Measurements from ENCODE around the gene PTX4. TPM values are rescaled to one million over a fixed set of nuclear protein-coding genes. Genes with fewer than 3 reads are reported as not detected.

Gene PTX4
- total and polyA plus RNA-seq, 2 donors from 2014 or later: not detected

- no peaks in the 10 kb centered on the region for H3K27me3 ChIP-seq (ENCODE audit: control insufficient read depth, insufficient read depth, low read length)
- H3K36me3 ChIP-seq (ENCODE audit: control insufficient read depth in 2 of 3, insufficient read depth in 3 of 3, low read length in 3 of 3): peaks cover 0 to 18% (median 12%) of the 10 kb centered on the region in 3 donors
Measured at GRCh38 chr16:1455190-1456171, 33.3 kb downstream of the PTX4 start.

GRCh38 chr16:1454561-1454960, 34.2 kb downstream of the PTX4 start:
- no peaks in the 10 kb centered on the region for H3K9me3 ChIP-seq (ENCODE audit: control insufficient read depth in 2 of 3, insufficient read depth in 1 of 3, low read length in 3 of 3)
- DNase-seq (no peak), FAIRE-seq (no peak)
- no peaks in the 10 kb centered on the region for H3K4me1 ChIP-seq (ENCODE audit: control insufficient read depth in 2 of 3, insufficient read depth in 2 of 3, low read depth in 1 of 3, low read length in 3 of 3)
- peaks cover 0 to 14% (median 12%) of the 10 kb centered on the region in 3 donors for H3K36me3 ChIP-seq (ENCODE audit: control insufficient read depth in 2 of 3, insufficient read depth in 3 of 3, low read length in 3 of 3)
- TF ChIP-seq CTCF (IDR thresholded peaks at IDR 0.05; ENCODE audit: borderline replicate concordance, extremely low read depth, insufficient read depth): no peak
- intact Hi-C loops (cut with DNase I): no loop called here
- H3K4me3 ChIP-seq (ENCODE audit: low read length in 3 of 3): no peak overlapping the region
- no peak overlapping the region for H3K9ac ChIP-seq (ENCODE audit: low read length in 3 of 3)
- H3K27me3 ChIP-seq (ENCODE audit: control insufficient read depth, insufficient read depth, low read length): no peaks in the 10 kb centered on the region
- H3K27ac ChIP-seq (ENCODE audit: low read depth in 2 of 2, low read length in 2 of 2): no peak overlapping the region

More at GRCh38 chr16:1455190-1456171, 33.3 kb downstream of the PTX4 start:
- TF ChIP-seq CTCF (IDR thresholded peaks at IDR 0.05; ENCODE audit: borderline replicate concordance, extremely low read depth, insufficient read depth): no peak
- no peaks in the 10 kb centered on the region for H3K4me1 ChIP-seq (ENCODE audit: control insufficient read depth in 2 of 3, insufficient read depth in 2 of 3, low read depth in 1 of 3, low read length in 3 of 3)
- H3K9me3 ChIP-seq (ENCODE audit: control insufficient read depth in 2 of 3, insufficient read depth in 1 of 3, low read length in 3 of 3): no peaks in the 10 kb centered on the region
- DNase-seq (no peak), FAIRE-seq (no peak)
- H3K27ac ChIP-seq (ENCODE audit: low read depth in 2 of 2, low read length in 2 of 2): no peak overlapping the region
- intact Hi-C loops (cut with DNase I): no loop called here
- no peak overlapping the region for H3K9ac ChIP-seq (ENCODE audit: low read length in 3 of 3)
- no peak overlapping the region for H3K4me3 ChIP-seq (ENCODE audit: low read length in 3 of 3)

- intact Hi-C loops (cut with DNase I): no loop called here
- Histone ChIP-seq H3K36me3 (ENCODE audit: control insufficient read depth in 2 of 3, insufficient read depth in 3 of 3, low read length in 3 of 3) (peaks cover 0 to 14% (median 11%) of the 10 kb centered on the region in 3 donors), H3K27ac (ENCODE audit: low read depth in 2 of 2, low read length in 2 of 2) (no peak overlapping the region), H3K4me1 (ENCODE audit: control insufficient read depth in 2 of 3, insufficient read depth in 2 of 3, low read depth in 1 of 3, low read length in 3 of 3) (no peaks in the 10 kb centered on the region), H3K4me3 (ENCODE audit: low read length in 3 of 3) (no peak overlapping the region), H3K9me3 (ENCODE audit: control insufficient read depth in 2 of 3, insufficient read depth in 1 of 3, low read length in 3 of 3) (no peaks in the 10 kb centered on the region), H3K9ac (ENCODE audit: low read length in 3 of 3) (no peak overlapping the region), H3K27me3 (ENCODE audit: control insufficient read depth, insufficient read depth, low read length) (no peaks in the 10 kb centered on the region)
- no peak for FAIRE-seq
- no peak for DNase-seq
- TF ChIP-seq CTCF (IDR thresholded peaks at IDR 0.05; ENCODE audit: borderline replicate concordance, extremely low read depth, insufficient read depth): no peak
Measured at GRCh38 chr16:1453316-1453715, 35.4 kb downstream of the PTX4 start.

Data from kidney (tissue), 14 donors.